GM23338 (cell line): ENCODE data around the gene EMC9. TPM values are rescaled to one million over a fixed set of nuclear protein-coding genes. Genes with fewer than 3 reads are reported as not detected.
A peak's percentile ranks its signal among the peaks of the same experiment; 100 is the strongest.

ENCODE experiments used
- ATAC-seq: fragments of 200-7000 bp; cut with Tn5 transposase; 3 replicates; pipeline ENCODE4 v1.9.1; 2020
- DNase-seq: peaks from one replicate; pipeline ENCODE4 v3.0.0-alpha.2; 2015; ENCODE audit warnings: low spot score
- H2AFZ ChIP-seq: fragments of 200-600 bp; sonication (generic); 2 replicates; pipeline ENCODE4 v1.8.0; 2016; ENCODE audit warnings: antibody characterized with exemption, mild to moderate bottlenecking, moderate library complexity
- H3F3A ChIP-seq: fragments of 200-600 bp; sonication (generic); replicated peaks from 2 replicates; pipeline ENCODE4 v1.8.0; 2017; ENCODE audit warnings: antibody characterized with exemption, mixed run types, low read depth
- H3K27ac ChIP-seq: fragments of 200-600 bp; sonication (generic); 2 replicates; pipeline ENCODE4 v1.6.1; 2016; ENCODE audit warnings: low read depth
- H3K27me3 ChIP-seq: fragments of 200-600 bp; sonication (generic); 2 replicates; pipeline ENCODE4 v1.8.0; 2016; ENCODE audit warnings: mild to moderate bottlenecking, mixed run types, moderate library complexity; ENCODE audit not compliant: insufficient read depth
- H3K36me3 ChIP-seq: fragments of 200-600 bp; sonication (generic); 2 replicates; pipeline ENCODE4 v1.8.0; 2016; ENCODE audit warnings: mild to moderate bottlenecking; ENCODE audit not compliant: insufficient read depth
- H3K4me1 ChIP-seq: fragments of 200-600 bp; sonication (generic); 2 replicates; pipeline ENCODE4 v1.8.0; 2016; ENCODE audit warnings: mild to moderate bottlenecking, moderate library complexity; ENCODE audit not compliant: insufficient read depth
- H3K4me2 ChIP-seq: fragments of 200-600 bp; sonication (generic); 2 replicates; pipeline ENCODE4 v1.7.1; 2017; ENCODE audit warnings: mixed run types
- H3K4me3 ChIP-seq: fragments of 200-600 bp; sonication (generic); 2 replicates; pipeline ENCODE4 v1.6.1; 2016; ENCODE audit warnings: mixed run types
- H3K79me2 ChIP-seq: fragments of 200-600 bp; sonication (generic); replicated peaks from 2 replicates; pipeline ENCODE4 v1.8.0; 2017; ENCODE audit warnings: mild to moderate bottlenecking; ENCODE audit not compliant: insufficient read depth
- H3K9me2 ChIP-seq: fragments of 200-600 bp; sonication (generic); 2 replicates; pipeline ENCODE4 v1.8.0; 2017; ENCODE audit not compliant: insufficient read depth
- H4K20me1 ChIP-seq: fragments of 200-600 bp; sonication (generic); replicated peaks from 2 replicates; pipeline ENCODE4 v1.8.0; 2017; ENCODE audit warnings: mild to moderate bottlenecking; ENCODE audit not compliant: insufficient read depth
- H3K27ac Mint-ChIP-seq: 2 replicates; pipeline ENCODE4 v1.8.0; 2020; ENCODE audit warnings: inconsistent platforms, mild to moderate bottlenecking, moderate library complexity, mixed read lengths
- H3K27me3 Mint-ChIP-seq: 3 replicates; pipeline ENCODE4 v1.8.0; 2022; ENCODE audit warnings: low read depth, mild to moderate bottlenecking, moderate library complexity, mixed read lengths, inconsistent platforms; ENCODE audit not compliant: insufficient read depth, poor library complexity
- H3K36me3 Mint-ChIP-seq: 3 replicates; pipeline ENCODE4 v1.8.0; 2021; ENCODE audit warnings: low read depth, mild to moderate bottlenecking, inconsistent platforms, moderate library complexity, mixed read lengths
- H3K4me1 Mint-ChIP-seq: 3 replicates; pipeline ENCODE4 v1.8.0; 2020; ENCODE audit warnings: mild to moderate bottlenecking, inconsistent platforms, mixed read lengths
- H3K4me3 Mint-ChIP-seq: 3 replicates; pipeline ENCODE4 v1.8.0; 2021; ENCODE audit warnings: moderate library complexity, mild to moderate bottlenecking, inconsistent platforms, mixed read lengths
- H3K9me3 Mint-ChIP-seq: 3 replicates; pipeline ENCODE4 v1.8.0; 2020; ENCODE audit warnings: moderate library complexity, mild to moderate bottlenecking, inconsistent platforms, mixed read lengths
- CREB1 ChIP-seq: fragments of 250-450 bp; sonication (Bioruptor Pico); IDR thresholded peaks from 2 replicates; pipeline ENCODE4 v1.5.0; 2020; ENCODE audit warnings: low read depth, mild to moderate bottlenecking, moderate library complexity
- EZH2 ChIP-seq: fragments of 200-600 bp; sonication (generic); IDR thresholded peaks from one replicate; pipeline ENCODE4 v1.8.0; 2017; ENCODE audit warnings: antibody characterized with exemption, mild to moderate bottlenecking, low read depth; ENCODE audit not compliant: unreplicated experiment
- EZH2phosphoT487 ChIP-seq: fragments of 200-600 bp; sonication (generic); IDR thresholded peaks from one replicate; pipeline ENCODE4 v1.8.1; 2018; ENCODE audit warnings: antibody characterized with exemption; ENCODE audit not compliant: unreplicated experiment
- JUNB ChIP-seq: IDR thresholded peaks from one replicate; pipeline ENCODE4 v1.6.1; 2016; ENCODE audit warnings: antibody characterized with exemption; ENCODE audit not compliant: unreplicated experiment
- NANOG ChIP-seq: IDR thresholded peaks from 2 replicates; pipeline ENCODE4 v1.6.1; 2016; ENCODE audit warnings: antibody characterized with exemption, borderline replicate concordance
- POLR2AphosphoS5 ChIP-seq: IDR thresholded peaks from 2 replicates; pipeline ENCODE4 v1.6.1; 2016; ENCODE audit warnings: antibody characterized with exemption, low read depth
- REST ChIP-seq: IDR thresholded peaks from one replicate; pipeline ENCODE4 v1.6.1; 2018; ENCODE audit warnings: antibody characterized with exemption; ENCODE audit not compliant: unreplicated experiment
- STAT1 ChIP-seq: IDR thresholded peaks from one replicate; pipeline ENCODE4 v1.6.1; 2016; ENCODE audit warnings: antibody characterized with exemption; ENCODE audit not compliant: unreplicated experiment
- ZNF114 ChIP-seq: fragments of 250-450 bp; sonication (Bioruptor Pico); IDR thresholded peaks from 2 replicates; pipeline ENCODE4 v1.5.0; 2020; ENCODE audit warnings: mild to moderate bottlenecking, moderate library complexity
- ZNF462 ChIP-seq: fragments of 250-450 bp; sonication (Bioruptor Pico); IDR thresholded peaks from 2 replicates; pipeline ENCODE4 v1.5.0; 2020; ENCODE audit warnings: mild to moderate bottlenecking, moderate library complexity
- polyA plus RNA-seq: library from polyadenylated mRNA; unstranded; fragments of >200 nt; fragmentation: Nextera tagmentation; extraction: Ambion mirVana; gene quantifications from 2 replicates; pipeline ENCODE4 v1.2.1, GENCODE V29; 2016
- total RNA-seq: library from RNA; depleted of rRNA; stranded (reverse); fragments of >200 nt; shearing (Covaris generic); gene quantifications from 2 replicates; pipeline ENCODE4 v1.2.3, GENCODE V29; 2014

Gene EMC9
- total and polyA plus RNA-seq, 2 experiments from 2014 or later = 30.0 to 64.2 TPM

- no peak for TF ChIP-seq ZNF462 (CRISPR knock-in tag)
- no peak for TF ChIP-seq JUNB
- TF ChIP-seq STAT1 = no peak
- no peak for TF ChIP-seq EZH2phosphoT487
- TF ChIP-seq NANOG = no peak
- TF ChIP-seq EZH2 = no peak
- no peak for TF ChIP-seq CREB1 (CRISPR knock-in tag)
- TF ChIP-seq POLR2AphosphoS5 = no peak
- no peak for TF ChIP-seq ZNF114 (CRISPR knock-in tag)
Measured at GRCh38 chr14:24183014-24183481, 41.7 kb upstream of the EMC9 start (continued).

GRCh38 chr14:24182110-24182882 is 40.9 kb upstream of the EMC9 start:
- peak overlapping the region; percentile 56; the same call in 1 of the 2 replicates for H3K27ac Mint-ChIP-seq
- no peaks in the 10 kb centered on the region; the same call in 1 of the 2 replicates for H3K36me3 ChIP-seq
- H3K9me3 Mint-ChIP-seq = peaks cover 3% of the 10 kb centered on the region; the same call in 2 of the 3 replicates
- TF ChIP-seq ZNF114 (CRISPR knock-in tag) (no peak), REST (no peak)

More at GRCh38 chr14:24182110-24182882, 40.9 kb upstream of the EMC9 start:
- H3K4me3 Mint-ChIP-seq = peak overlapping the region; percentile 24; the same call in 1 of the 3 replicates
- Histone ChIP-seq H3K27me3 (no peaks in the 10 kb centered on the region), H4K20me1 (no peaks in the 10 kb centered on the region; the same call in 1 of the 2 replicates), H3K9me2 (no peaks in the 10 kb centered on the region), H2AFZ (no peak overlapping the region), H3F3A (no peaks in the 10 kb centered on the region), H3K27ac (no peak overlapping the region), H3K4me3 (no peak overlapping the region), H3K4me1 (no peaks in the 10 kb centered on the region), H3K4me2 (no peak overlapping the region), H3K79me2 (peaks cover 6% of the 10 kb centered on the region; the same call in 1 of the 2 replicates)
- peaks cover 34% of the 10 kb centered on the region for H3K27me3 Mint-ChIP-seq
- H3K4me1 Mint-ChIP-seq = peaks cover 4% of the 10 kb centered on the region
- peaks cover 81% of the 10 kb centered on the region for H3K36me3 Mint-ChIP-seq
- DNase-seq (no peak), ATAC-seq (no peak)
